HepG2 (cell line): ENCODE data around the gene ADAMTS16. TPM values are rescaled to one million over a fixed set of nuclear protein-coding genes. Genes with fewer than 3 reads are reported as not detected.

Experiments used
- ATAD3A ChIP-seq: sonication (generic); formaldehyde crosslinking; IDR thresholded peaks from 2 replicates; pipeline ENCODE4 v1.4.0; 2020; ENCODE audit warnings: missing genetic modification reagents
- CBX5 ChIP-seq: sonication (generic); formaldehyde crosslinking; IDR thresholded peaks from 2 replicates; pipeline ENCODE4 v1.4.0; 2020; ENCODE audit warnings: missing genetic modification reagents, borderline replicate concordance
- FOXA1 ChIP-seq, 2 experiments: fragments of 450-650 bp in 1 of 2; sonication (generic) in 1 of 2; formaldehyde crosslinking in 1 of 2; IDR thresholded peaks; 2 replicates each; pipeline versions ENCODE4 v1.4.0 to v1.6.1; 2016 to 2020; ENCODE audit warnings: missing genetic modification reagents in 1 of 2
- JUNB ChIP-seq: sonication (generic); formaldehyde crosslinking; IDR thresholded peaks from 2 replicates; pipeline ENCODE4 v1.8.0; 2022; ENCODE audit warnings: missing genetic modification reagents, mild to moderate bottlenecking, borderline replicate concordance
- MAF1 ChIP-seq: sonication (generic); formaldehyde crosslinking; IDR thresholded peaks from 2 replicates; pipeline ENCODE4 v1.5.0; 2020; ENCODE audit warnings: missing genetic modification reagents, borderline replicate concordance
- NFYC ChIP-seq: IDR thresholded peaks from 2 replicates; pipeline ENCODE4 v1.6.1; 2016; ENCODE audit warnings: missing genetic modification reagents, missing compliant biosample characterization
- RBAK ChIP-seq: sonication (generic); formaldehyde crosslinking; IDR thresholded peaks from 2 replicates; pipeline ENCODE4 v1.5.1; 2020; ENCODE audit warnings: mild to moderate bottlenecking, missing genetic modification reagents
- RXRB ChIP-seq: IDR thresholded peaks from 2 replicates; pipeline ENCODE4 v1.6.1; 2016; ENCODE audit warnings: borderline replicate concordance, missing genetic modification reagents, missing compliant biosample characterization
- TSC22D2 ChIP-seq: sonication (generic); formaldehyde crosslinking; IDR thresholded peaks from 2 replicates; pipeline ENCODE4 v1.5.1; 2020; ENCODE audit warnings: missing genetic modification reagents, mild to moderate bottlenecking, borderline replicate concordance
- XRCC5 ChIP-seq: fragments of 200-400 bp; formaldehyde crosslinking; optimal IDR thresholded peaks from 2 replicates; pipeline ENCODE3; 2017; ENCODE audit warnings: mild to moderate bottlenecking, low read length
- YEATS2 ChIP-seq: sonication (generic); formaldehyde crosslinking; IDR thresholded peaks from 2 replicates; pipeline ENCODE4 v1.4.0; 2020; ENCODE audit warnings: missing genetic modification reagents, borderline replicate concordance
- ZMYM4 ChIP-seq: sonication (generic); formaldehyde crosslinking; IDR thresholded peaks from 2 replicates; pipeline ENCODE4 v1.8.1; 2023; ENCODE audit warnings: mild to moderate bottlenecking, missing genetic modification reagents
- ZNF10 ChIP-seq: sonication (generic); formaldehyde crosslinking; IDR thresholded peaks from 2 replicates; pipeline ENCODE4 v1.4.0; 2020; ENCODE audit warnings: mild to moderate bottlenecking, low read depth, missing genetic modification reagents, borderline replicate concordance
- ZNF121 ChIP-seq: sonication (generic); formaldehyde crosslinking; IDR thresholded peaks from 2 replicates; pipeline ENCODE4 v1.5.0; 2020; ENCODE audit warnings: mild to moderate bottlenecking, missing genetic modification reagents
- ZNF296 ChIP-seq: sonication (generic); formaldehyde crosslinking; conservative IDR thresholded peaks from 2 replicates; pipeline ENCODE4 v1.5.0; 2020; ENCODE audit warnings: mild to moderate bottlenecking, missing genetic modification reagents
- ZNF317 ChIP-seq: sonication (generic); formaldehyde crosslinking; IDR thresholded peaks from 2 replicates; pipeline ENCODE4 v1.5.0; 2020; ENCODE audit warnings: mild to moderate bottlenecking, missing genetic modification reagents
- ZNF337 ChIP-seq: sonication (generic); formaldehyde crosslinking; IDR thresholded peaks from 2 replicates; pipeline ENCODE4 v1.5.1; 2020; ENCODE audit warnings: missing genetic modification reagents, low read depth, mild to moderate bottlenecking, borderline replicate concordance
- ZNF670 ChIP-seq: sonication (generic); formaldehyde crosslinking; IDR thresholded peaks from 2 replicates; pipeline ENCODE4 v1.8.0; 2022; ENCODE audit warnings: mild to moderate bottlenecking, missing genetic modification reagents, borderline replicate concordance
- ZNF703 ChIP-seq: sonication (generic); formaldehyde crosslinking; IDR thresholded peaks from 2 replicates; pipeline ENCODE4 v1.5.1; 2020; ENCODE audit warnings: missing genetic modification reagents, mild to moderate bottlenecking, moderate library complexity, borderline replicate concordance
- ZNF737 ChIP-seq: sonication (generic); formaldehyde crosslinking; IDR thresholded peaks from 2 replicates; pipeline ENCODE4 v1.5.0; 2020; ENCODE audit warnings: missing genetic modification reagents, mild to moderate bottlenecking, borderline replicate concordance
- polyA plus RNA-seq, 8 experiments: library from polyadenylated mRNA; depleted of rRNA in 3 of 8; stranded (reverse) in 7 of 8; unstranded in 1 of 8; fragments of >200 nt; fragmentation: Illumina TruSeq in 4 of 8; extraction: Trizol in 4 of 8; gene quantifications; 2 replicates each; pipeline versions ENCODE4 v1.2.1 to v1.2.3, GENCODE V29; 2011 to 2016; ENCODE audit warnings: low read depth in 4 of 8, missing spikeins in 1 of 8, mixed read lengths in 1 of 8; ENCODE audit not compliant: insufficient read depth in 1 of 8
- total RNA-seq, 5 experiments: library from RNA; depleted of rRNA; stranded (reverse); fragments of >200 nt; fragmentation: Illumina TruSeq; extraction: Trizol; gene quantifications; 2 replicates each; pipeline ENCODE4 v1.2.3, GENCODE V29; 2016; ENCODE audit warnings: low read depth in 1 of 5
- TF ChIP-seq, protein P1 (sequence below): sonication (generic); formaldehyde crosslinking; IDR thresholded peaks from 2 replicates; pipeline ENCODE4 v1.8.0; 2022; ENCODE audit warnings: missing genetic modification reagents, mild to moderate bottlenecking, inconsistent platforms, borderline replicate concordance
- TF ChIP-seq, protein P2 (sequence below): sonication (generic); formaldehyde crosslinking; IDR thresholded peaks from 2 replicates; pipeline ENCODE4 v1.8.1; 2023; ENCODE audit warnings: mild to moderate bottlenecking, moderate library complexity, missing genetic modification reagents
- TF ChIP-seq, protein P3 (sequence below): sonication (generic); formaldehyde crosslinking; IDR thresholded peaks from 2 replicates; pipeline ENCODE4 v1.5.1; 2020; ENCODE audit warnings: mild to moderate bottlenecking, moderate library complexity, missing genetic modification reagents
- TF ChIP-seq, protein P4 (sequence below): sonication (generic); formaldehyde crosslinking; IDR thresholded peaks from 2 replicates; pipeline ENCODE4 v1.4.0; 2020; ENCODE audit warnings: missing genetic modification reagents, borderline replicate concordance

The ADAMTS16 gene
- total and polyA plus RNA-seq, 2 of the 13 experiments (the other 11 are each of a cell fraction or from before 2014, with no cell fraction given): 0.02 to 0.03 TPM

DNA sequence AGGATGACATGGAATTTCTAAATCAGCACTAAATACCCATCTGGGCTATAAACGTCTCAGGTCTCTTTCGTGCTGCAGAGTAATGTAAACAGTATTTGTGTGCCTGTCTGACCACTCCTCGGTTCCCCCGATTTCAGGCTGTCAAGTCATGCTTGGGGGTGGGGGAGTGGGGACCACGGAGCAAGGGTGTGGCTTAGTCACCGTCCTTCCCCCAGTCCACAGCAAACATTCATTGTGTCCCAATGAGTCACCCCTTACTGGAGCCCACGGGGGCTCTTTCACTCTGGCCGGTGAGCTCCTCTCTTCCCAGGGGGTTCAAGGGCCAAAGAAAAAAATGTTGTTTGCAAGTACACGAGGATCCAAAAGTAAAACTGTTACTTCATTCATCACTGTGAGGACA lies 210.0 kb downstream of the ADAMTS16 start (continued):
- no peak for TF ChIP-seq MAF1 (CRISPR knock-in tag)
- TF ChIP-seq, protein P1, sequence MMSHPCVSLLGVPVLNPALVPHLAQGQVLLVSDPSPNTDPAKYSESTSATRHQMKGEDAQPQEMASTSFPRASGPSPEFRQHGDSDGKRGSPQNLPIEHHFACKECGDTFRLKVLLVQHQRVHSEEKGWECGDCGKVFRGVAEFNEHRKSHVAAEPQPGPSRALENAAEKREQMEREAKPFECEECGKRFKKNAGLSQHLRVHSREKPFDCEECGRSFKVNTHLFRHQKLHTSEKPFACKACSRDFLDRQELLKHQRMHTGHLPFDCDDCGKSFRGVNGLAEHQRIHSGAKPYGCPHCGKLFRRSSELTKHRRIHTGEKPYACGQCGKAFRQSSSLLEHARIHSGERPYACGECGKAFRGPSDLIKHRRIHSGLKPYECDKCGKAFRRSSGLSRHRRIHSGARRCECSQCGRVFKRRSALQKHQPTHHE (CRISPR knock-in tag): no peak
- no peak for TF ChIP-seq RBAK (CRISPR knock-in tag)
- no peak; the same call in 1 of the 2 replicates for TF ChIP-seq CBX5
- no peak for TF ChIP-seq ATAD3A (CRISPR knock-in tag)
- no peak for TF ChIP-seq ZNF10 (CRISPR knock-in tag)
- TF ChIP-seq, protein P2, sequence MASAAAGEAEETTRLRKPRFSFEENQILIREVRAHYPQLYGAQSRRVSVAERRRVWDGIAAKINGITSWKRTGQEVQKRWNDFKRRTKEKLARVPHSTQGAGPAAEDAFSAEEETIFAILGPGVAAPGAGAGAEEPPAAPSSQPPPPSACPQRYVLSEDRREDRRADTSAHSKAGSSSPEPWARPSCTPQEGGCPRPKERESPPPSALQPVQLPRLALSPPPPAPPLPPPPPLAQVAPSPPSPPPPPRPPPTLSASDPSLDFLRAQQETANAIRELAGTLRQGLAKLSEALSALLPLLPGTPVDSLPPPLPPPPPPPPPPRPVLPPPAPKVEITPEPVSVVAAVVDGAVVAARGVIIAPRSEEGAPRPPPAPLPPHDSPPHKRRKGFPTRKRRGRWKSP (CRISPR knock-in tag): 0 out of 2 replicates have a peak, but pooled peaks have one; percentile 13
- no peak for TF ChIP-seq ZNF670 (CRISPR knock-in tag)
- TF ChIP-seq ZNF737: no peak
- no peak for TF ChIP-seq ZNF703 (CRISPR knock-in tag)
- TF ChIP-seq ZNF317 (CRISPR knock-in tag): no peak
- no peak for TF ChIP-seq XRCC5
- peak; percentile 24; the same call in 1 of the 2 replicates for TF ChIP-seq ZMYM4 (CRISPR knock-in tag)
- TF ChIP-seq TSC22D2 (CRISPR knock-in tag): no peak
- TF ChIP-seq, protein P3, sequence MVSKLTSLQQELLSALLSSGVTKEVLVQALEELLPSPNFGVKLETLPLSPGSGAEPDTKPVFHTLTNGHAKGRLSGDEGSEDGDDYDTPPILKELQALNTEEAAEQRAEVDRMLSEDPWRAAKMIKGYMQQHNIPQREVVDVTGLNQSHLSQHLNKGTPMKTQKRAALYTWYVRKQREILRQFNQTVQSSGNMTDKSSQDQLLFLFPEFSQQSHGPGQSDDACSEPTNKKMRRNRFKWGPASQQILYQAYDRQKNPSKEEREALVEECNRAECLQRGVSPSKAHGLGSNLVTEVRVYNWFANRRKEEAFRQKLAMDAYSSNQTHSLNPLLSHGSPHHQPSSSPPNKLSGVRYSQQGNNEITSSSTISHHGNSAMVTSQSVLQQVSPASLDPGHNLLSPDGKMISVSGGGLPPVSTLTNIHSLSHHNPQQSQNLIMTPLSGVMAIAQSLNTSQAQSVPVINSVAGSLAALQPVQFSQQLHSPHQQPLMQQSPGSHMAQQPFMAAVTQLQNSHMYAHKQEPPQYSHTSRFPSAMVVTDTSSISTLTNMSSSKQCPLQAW: peak; percentile 75
- TF ChIP-seq ZNF121 (CRISPR knock-in tag): no peak
- TF ChIP-seq, protein P4, sequence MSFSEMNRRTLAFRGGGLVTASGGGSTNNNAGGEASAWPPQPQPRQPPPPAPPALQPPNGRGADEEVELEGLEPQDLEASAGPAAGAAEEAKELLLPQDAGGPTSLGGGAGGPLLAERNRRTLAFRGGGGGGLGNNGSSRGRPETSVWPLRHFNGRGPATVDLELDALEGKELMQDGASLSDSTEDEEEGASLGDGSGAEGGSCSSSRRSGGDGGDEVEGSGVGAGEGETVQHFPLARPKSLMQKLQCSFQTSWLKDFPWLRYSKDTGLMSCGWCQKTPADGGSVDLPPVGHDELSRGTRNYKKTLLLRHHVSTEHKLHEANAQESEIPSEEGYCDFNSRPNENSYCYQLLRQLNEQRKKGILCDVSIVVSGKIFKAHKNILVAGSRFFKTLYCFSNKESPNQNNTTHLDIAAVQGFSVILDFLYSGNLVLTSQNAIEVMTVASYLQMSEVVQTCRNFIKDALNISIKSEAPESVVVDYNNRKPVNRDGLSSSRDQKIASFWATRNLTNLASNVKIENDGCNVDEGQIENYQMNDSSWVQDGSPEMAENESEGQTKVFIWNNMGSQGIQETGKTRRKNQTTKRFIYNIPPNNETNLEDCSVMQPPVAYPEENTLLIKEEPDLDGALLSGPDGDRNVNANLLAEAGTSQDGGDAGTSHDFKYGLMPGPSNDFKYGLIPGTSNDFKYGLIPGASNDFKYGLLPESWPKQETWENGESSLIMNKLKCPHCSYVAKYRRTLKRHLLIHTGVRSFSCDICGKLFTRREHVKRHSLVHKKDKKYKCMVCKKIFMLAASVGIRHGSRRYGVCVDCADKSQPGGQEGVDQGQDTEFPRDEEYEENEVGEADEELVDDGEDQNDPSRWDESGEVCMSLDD (CRISPR knock-in tag): peak; percentile 80; the same call in 1 of the 2 replicates
- TF ChIP-seq NFYC (CRISPR knock-in tag): no peak
- no peak for TF ChIP-seq FOXA1 (IDR thresholded peaks at IDR 0.05)
- no peak for TF ChIP-seq FOXA1 (CRISPR knock-in tag; IDR thresholded peaks at IDR 0.05)
- TF ChIP-seq ZNF296 (CRISPR knock-in tag): no peak
- TF ChIP-seq RXRB (CRISPR knock-in tag): peak; percentile 59; the same call in 1 of the 2 replicates
- TF ChIP-seq YEATS2 (CRISPR knock-in tag): no peak; the same call in 1 of the 2 replicates
- TF ChIP-seq ZNF337 (CRISPR knock-in tag): no peak
- TF ChIP-seq JUNB: no peak
